A673 (cell line): ENCODE data around the gene KCNC1.
A peak's percentile ranks its signal among the peaks of the same experiment; 100 is the strongest.

Source experiments
- EZH2 ChIP-seq: fragments of 200-600 bp; sonication (generic); IDR thresholded peaks from 2 replicates; pipeline ENCODE4 v1.6.1; 2017; ENCODE audit warnings: borderline replicate concordance, low read depth, mild to moderate bottlenecking, mixed read lengths, antibody characterized with exemption, low read length; ENCODE audit not compliant: poor library complexity, severe bottlenecking
- TF ChIP-seq, protein P1 (sequence below): fragments of 300-800, 200-600 bp; sonication (generic); conservative IDR thresholded peaks from 2 replicates; pipeline ENCODE4 v1.5.1; 2017; ENCODE audit warnings: low read depth, mild to moderate bottlenecking, antibody characterized with exemption, low read length, moderate library complexity, mixed read lengths

DNA sequence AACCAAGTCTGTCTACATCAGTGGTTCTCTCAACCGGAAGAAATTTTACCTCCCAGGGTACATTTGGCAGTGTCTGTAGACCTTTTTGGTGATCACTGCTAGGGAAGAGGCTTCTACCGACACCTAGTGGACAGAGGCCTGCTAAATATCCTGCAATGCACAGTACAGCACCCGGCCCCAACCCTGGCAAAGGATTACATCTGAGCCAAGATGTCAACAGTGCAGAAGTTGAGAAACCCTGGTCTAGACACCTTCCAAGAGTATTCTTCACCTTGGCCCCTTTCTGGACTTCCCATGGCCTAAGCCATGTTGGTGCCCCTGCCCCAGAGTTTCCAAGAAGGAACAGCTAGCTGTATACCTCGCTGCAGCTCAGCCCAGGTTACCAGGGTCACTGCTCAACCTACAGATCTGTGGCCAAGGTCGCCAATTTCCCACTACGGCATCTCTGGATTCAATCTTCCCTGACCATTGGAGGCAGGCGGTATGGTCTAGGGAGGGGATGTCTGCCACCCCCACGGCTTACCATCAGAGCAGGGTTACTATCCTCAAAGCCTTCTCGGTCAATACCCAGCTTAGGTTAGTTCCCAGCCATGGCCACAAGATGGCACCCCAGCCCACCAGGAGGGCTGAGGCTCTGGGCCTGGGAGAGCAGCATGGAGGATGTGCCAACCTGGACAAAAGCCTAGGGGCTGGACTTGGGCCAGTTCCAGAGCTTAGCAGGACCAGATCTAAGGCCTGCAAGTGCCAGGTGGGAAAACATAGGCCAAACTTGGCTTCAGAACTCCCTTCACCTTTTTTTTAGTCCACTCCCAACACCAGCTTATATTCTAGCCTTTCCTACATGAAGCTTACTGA, 3.7 kb upstream of the KCNC1 start:
- TF ChIP-seq, protein P1, sequence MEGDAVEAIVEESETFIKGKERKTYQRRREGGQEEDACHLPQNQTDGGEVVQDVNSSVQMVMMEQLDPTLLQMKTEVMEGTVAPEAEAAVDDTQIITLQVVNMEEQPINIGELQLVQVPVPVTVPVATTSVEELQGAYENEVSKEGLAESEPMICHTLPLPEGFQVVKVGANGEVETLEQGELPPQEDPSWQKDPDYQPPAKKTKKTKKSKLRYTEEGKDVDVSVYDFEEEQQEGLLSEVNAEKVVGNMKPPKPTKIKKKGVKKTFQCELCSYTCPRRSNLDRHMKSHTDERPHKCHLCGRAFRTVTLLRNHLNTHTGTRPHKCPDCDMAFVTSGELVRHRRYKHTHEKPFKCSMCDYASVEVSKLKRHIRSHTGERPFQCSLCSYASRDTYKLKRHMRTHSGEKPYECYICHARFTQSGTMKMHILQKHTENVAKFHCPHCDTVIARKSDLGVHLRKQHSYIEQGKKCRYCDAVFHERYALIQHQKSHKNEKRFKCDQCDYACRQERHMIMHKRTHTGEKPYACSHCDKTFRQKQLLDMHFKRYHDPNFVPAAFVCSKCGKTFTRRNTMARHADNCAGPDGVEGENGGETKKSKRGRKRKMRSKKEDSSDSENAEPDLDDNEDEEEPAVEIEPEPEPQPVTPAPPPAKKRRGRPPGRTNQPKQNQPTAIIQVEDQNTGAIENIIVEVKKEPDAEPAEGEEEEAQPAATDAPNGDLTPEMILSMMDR = peak; percentile 68
- TF ChIP-seq EZH2 = no peak
